HEK293T (cell line): Measurements from ENCODE around the gene PRRC2B.

Source experiments
- CTCF ChIA-PET: fragments of 350-600 bp; formaldehyde crosslinking; extraction: SDS; loops from one replicate; lab custom pipeline; 2021; ENCODE audit warnings: antibody characterized with exemption, inconsistent platforms; lab: Yijun Ruan, JAX
- POLR2A ChIA-PET: fragments of 350-600 bp; formaldehyde crosslinking; extraction: SDS; loops from one replicate; lab custom pipeline; 2020; ENCODE audit warnings: antibody characterized with exemption, inconsistent platforms; lab: Yijun Ruan, JAX
- DNase-seq: peaks from one replicate; pipeline ENCODE4 v3.0.0; 2012; ENCODE audit warnings: mixed read lengths; ENCODE audit errors: extremely low spot score
- ARNT ChIP-seq: fragments of 450-650 bp; IDR thresholded peaks from 2 replicates; pipeline ENCODE4 v1.6.1; 2017; ENCODE audit warnings: mild to moderate bottlenecking
- BHLHE40 ChIP-seq: fragments of 450-650 bp; IDR thresholded peaks from 2 replicates; pipeline ENCODE4 v1.6.1; 2016; ENCODE audit warnings: mild to moderate bottlenecking, moderate library complexity, borderline replicate concordance
- CTBP1 ChIP-seq: fragments of 450-650 bp; IDR thresholded peaks from 2 replicates; pipeline ENCODE4 v1.6.1; 2016; ENCODE audit warnings: borderline replicate concordance
- ELF4 ChIP-seq: fragments of 450-650 bp; IDR thresholded peaks from 2 replicates; pipeline ENCODE4 v1.6.1; 2017; ENCODE audit warnings: antibody characterized with exemption
- FOXA1 ChIP-seq: fragments of 450-650 bp; IDR thresholded peaks from 2 replicates; pipeline ENCODE4 v1.6.1; 2016; ENCODE audit warnings: mild to moderate bottlenecking
- FOXK2 ChIP-seq: fragments of 450-650 bp; IDR thresholded peaks from 2 replicates; pipeline ENCODE4 v1.6.1; 2016; ENCODE audit warnings: mild to moderate bottlenecking
- FOXM1 ChIP-seq: fragments of 450-650 bp; IDR thresholded peaks from 2 replicates; pipeline ENCODE4 v1.6.1; 2017; ENCODE audit warnings: mild to moderate bottlenecking, borderline replicate concordance
- HDGF ChIP-seq: fragments of 450-650 bp; IDR thresholded peaks from 2 replicates; pipeline ENCODE4 v1.6.1; 2017; ENCODE audit warnings: antibody characterized with exemption, borderline replicate concordance
- L3MBTL2 ChIP-seq: fragments of 450-650 bp; conservative IDR thresholded peaks from 2 replicates; pipeline ENCODE4 v1.6.1; 2016; ENCODE audit warnings: mild to moderate bottlenecking
- LEF1 ChIP-seq: fragments of 450-650 bp; IDR thresholded peaks from 2 replicates; pipeline ENCODE4 v1.6.1; 2017; ENCODE audit warnings: mild to moderate bottlenecking, borderline replicate concordance
- NFRKB ChIP-seq: fragments of 450-650 bp; IDR thresholded peaks from 2 replicates; pipeline ENCODE4 v1.6.1; 2016; ENCODE audit warnings: mild to moderate bottlenecking, moderate library complexity
- PKNOX1 ChIP-seq: fragments of 450-650 bp; IDR thresholded peaks from 2 replicates; pipeline ENCODE4 v1.6.1; 2016
- SP1 ChIP-seq: fragments of 450-650 bp; IDR thresholded peaks from 2 replicates; pipeline ENCODE4 v1.6.1; 2017
- SUZ12 ChIP-seq: fragments of 450-650 bp; IDR thresholded peaks from 2 replicates; pipeline ENCODE4 v1.6.1; 2016; ENCODE audit warnings: mild to moderate bottlenecking
- TARDBP ChIP-seq: fragments of 450-650 bp; IDR thresholded peaks from 2 replicates; pipeline ENCODE4 v1.6.1; 2016
- ZNF384 ChIP-seq: fragments of 450-650 bp; IDR thresholded peaks from 2 replicates; pipeline ENCODE4 v1.6.1; 2016

The PRRC2B gene

GRCh38 chr9:131534721-131535237 lies 140.9 kb downstream of the PRRC2B start:
- TF ChIP-seq SP1 (no peak), PKNOX1 (peak; percentile 29; the same call in 1 of the 2 replicates)
- no peak for DNase-seq
- CTCF ChIA-PET: no interaction called here
- POLR2A ChIA-PET: no interaction called here

GRCh38 chr9:131537946-131538345 lies 144.1 kb downstream of the PRRC2B start:
- ChIA-PET CTCF (no interaction called here), POLR2A (no interaction called here)
- no peak for TF ChIP-seq SUZ12
- no peak for TF ChIP-seq ZNF384
- TF ChIP-seq TARDBP: no peak
- no peak for TF ChIP-seq ELF4
- TF ChIP-seq HDGF: no peak
- no peak for TF ChIP-seq ARNT
- TF ChIP-seq CTBP1: no peak
- no peak for TF ChIP-seq FOXK2
- no peak for TF ChIP-seq FOXA1
- TF ChIP-seq BHLHE40: no peak
- no peak for TF ChIP-seq NFRKB
- no peak for DNase-seq

GRCh38 chr9:131539223-131539923 lies 145.5 kb downstream of the PRRC2B start:
- CTCF ChIA-PET: no interaction called here
- POLR2A ChIA-PET: interaction anchor here (0.7 kb wide), 1 partner anchor 287 kb away, joined by 3 read pairs; no protein-coding TSS in a partner anchor
- TF ChIP-seq FOXA1: no peak
- no peak for TF ChIP-seq BHLHE40
- no peak for TF ChIP-seq NFRKB
- TF ChIP-seq ELF4: no peak
- TF ChIP-seq HDGF: no peak
- no peak for TF ChIP-seq SP1
- TF ChIP-seq ARNT: no peak
- TF ChIP-seq FOXM1: no peak
- no peak for TF ChIP-seq ZNF384
- no peak for TF ChIP-seq LEF1
- no peak for TF ChIP-seq PKNOX1
- no peak for TF ChIP-seq SUZ12
- TF ChIP-seq L3MBTL2: no peak
- no peak for DNase-seq

GRCh38 chr9:131543141-131543540 lies 149.3 kb downstream of the PRRC2B start:
- no peak for DNase-seq
- peak; percentile 62; the same call in 1 of the 2 replicates for TF ChIP-seq ZNF384
- TF ChIP-seq BHLHE40: no peak

GRCh38 chr9:131545003-131545785 lies 151.3 kb downstream of the PRRC2B start, which contains the start of gene PRRT1B:
TSS of gene PRRT1B (plus strand) at chr9:131545523. CDS start at chr9:131545616, 93 bp downstream.
- TF ChIP-seq CTBP1 (no peak), FOXM1 (no peak), BHLHE40 (no peak), ZNF384 (no peak), ARNT (no peak), ELF4 (no peak), PKNOX1 (no peak), SUZ12 (no peak), NFRKB (no peak), FOXA1 (no peak), HDGF (no peak), TARDBP (no peak), LEF1 (no peak), L3MBTL2 (no peak)
- POLR2A ChIA-PET: interaction anchor here (1.0 to 2.0 kb wide), 2 partner anchors 14 to 43 kb away, joined by 4 to 8 read pairs; partner anchors contain the start of gene UCK1
- no peak for DNase-seq
- CTCF ChIA-PET: no interaction called here

More at GRCh38 chr9:131543141-131543540, 149.3 kb downstream of the PRRC2B start:
- ChIA-PET CTCF (no interaction called here), POLR2A (no interaction called here)

GRCh38 chr9:131545786-131546335 lies 152.0 kb downstream of the PRRC2B start:
- CTCF ChIA-PET: no interaction called here
- POLR2A ChIA-PET: interaction anchor here (1.0 to 1.2 kb wide), 3 partner anchors 14 to 44 kb away, joined by 3 to 8 read pairs (median 6); no protein-coding TSS in a partner anchor

More at GRCh38 chr9:131545786-131546335, 152.0 kb downstream of the PRRC2B start:
- no peak for DNase-seq
- no peak for TF ChIP-seq ZNF384
- no peak for TF ChIP-seq CTBP1
- no peak for TF ChIP-seq SUZ12
- TF ChIP-seq BHLHE40: no peak
- TF ChIP-seq LEF1: no peak
- TF ChIP-seq ARNT: no peak
- no peak for TF ChIP-seq FOXK2
